ENCODE results near the gene PPP2R2D. TPM values are rescaled to one million over a fixed set of nuclear protein-coding genes. Genes with fewer than 3 reads are reported as not detected.

Gene PPP2R2D
- total RNA-seq, 1 donor from 2014 or later: 36.9 TPM

GRCh38 chr10:131892806-131893675, 7.8 kb upstream of the PPP2R2D start:
- H3K4me3 Mint-ChIP-seq (ENCODE audit: unreplicated experiment): no peak overlapping the region
- no peaks in the 10 kb centered on the region for H3K36me3 Mint-ChIP-seq (ENCODE audit: low read depth, unreplicated experiment)
- H3K27me3 Mint-ChIP-seq (ENCODE audit: unreplicated experiment): peaks cover 5% of the 10 kb centered on the region
- H3K27ac Mint-ChIP-seq (ENCODE audit: unreplicated experiment): no peak overlapping the region
- no peak for TF ChIP-seq CTCF (IDR thresholded peaks at IDR 0.05; ENCODE audit: unreplicated experiment)
- no peaks in the 10 kb centered on the region for H3K4me1 Mint-ChIP-seq (ENCODE audit: unreplicated experiment)
- DNase-seq (ENCODE audit: low spot score): no peak
- no peaks in the 10 kb centered on the region for H3K9me3 Mint-ChIP-seq (ENCODE audit: unreplicated experiment)

- Mint-ChIP-seq H3K4me3 (ENCODE audit: unreplicated experiment) (no peak overlapping the region), H3K4me1 (ENCODE audit: unreplicated experiment) (peaks cover 5% of the 10 kb centered on the region), H3K27ac (ENCODE audit: unreplicated experiment) (no peak overlapping the region), H3K36me3 (ENCODE audit: low read depth, unreplicated experiment) (no peaks in the 10 kb centered on the region), H3K9me3 (ENCODE audit: unreplicated experiment) (no peaks in the 10 kb centered on the region), H3K27me3 (ENCODE audit: unreplicated experiment) (peaks cover 5% of the 10 kb centered on the region)
- no peak for DNase-seq (ENCODE audit: low spot score)
- TF ChIP-seq CTCF (IDR thresholded peaks at IDR 0.05; ENCODE audit: unreplicated experiment): no peak
Observed at GRCh38 chr10:131895116-131895515, 5.7 kb upstream of the PPP2R2D start.

GRCh38 chr10:131896403-131896802, 4.4 kb upstream of the PPP2R2D start:
- no peaks in the 10 kb centered on the region for H3K9me3 Mint-ChIP-seq (ENCODE audit: unreplicated experiment)
- no peaks in the 10 kb centered on the region for H3K36me3 Mint-ChIP-seq (ENCODE audit: low read depth, unreplicated experiment)
- H3K4me3 Mint-ChIP-seq (ENCODE audit: unreplicated experiment): no peak overlapping the region
- TF ChIP-seq CTCF (IDR thresholded peaks at IDR 0.05; ENCODE audit: unreplicated experiment): no peak
- no peak overlapping the region for H3K27ac Mint-ChIP-seq (ENCODE audit: unreplicated experiment)
- H3K27me3 Mint-ChIP-seq (ENCODE audit: unreplicated experiment): peaks cover 5% of the 10 kb centered on the region
- DNase-seq (ENCODE audit: low spot score): no peak
- peaks cover 5% of the 10 kb centered on the region for H3K4me1 Mint-ChIP-seq (ENCODE audit: unreplicated experiment)

- peaks cover under 1% of the 10 kb centered on the region for H3K27me3 Mint-ChIP-seq (ENCODE audit: unreplicated experiment)
- H3K4me3 Mint-ChIP-seq (ENCODE audit: unreplicated experiment): no peak overlapping the region
- TF ChIP-seq CTCF (IDR thresholded peaks at IDR 0.05; ENCODE audit: unreplicated experiment): no peak
- DNase-seq (ENCODE audit: low spot score): no peak
- H3K27ac Mint-ChIP-seq (ENCODE audit: unreplicated experiment): no peak overlapping the region
- no peaks in the 10 kb centered on the region for H3K9me3 Mint-ChIP-seq (ENCODE audit: unreplicated experiment)
- H3K36me3 Mint-ChIP-seq (ENCODE audit: low read depth, unreplicated experiment): peaks cover 7% of the 10 kb centered on the region
- peaks cover 12% of the 10 kb centered on the region for H3K4me1 Mint-ChIP-seq (ENCODE audit: unreplicated experiment)
Observed at GRCh38 chr10:131897297-131897899, 3.4 kb upstream of the PPP2R2D start.

- peaks cover 13% of the 10 kb centered on the region for H3K4me1 Mint-ChIP-seq (ENCODE audit: unreplicated experiment)
- H3K27me3 Mint-ChIP-seq (ENCODE audit: unreplicated experiment): no peaks in the 10 kb centered on the region
Observed at GRCh38 chr10:131898061-131898460, 2.7 kb upstream of the PPP2R2D start.

More at GRCh38 chr10:131898061-131898460, 2.7 kb upstream of the PPP2R2D start:
- Mint-ChIP-seq H3K27ac (ENCODE audit: unreplicated experiment) (no peak overlapping the region), H3K9me3 (ENCODE audit: unreplicated experiment) (no peaks in the 10 kb centered on the region), H3K4me3 (ENCODE audit: unreplicated experiment) (no peak overlapping the region), H3K36me3 (ENCODE audit: low read depth, unreplicated experiment) (peaks cover 7% of the 10 kb centered on the region)
- TF ChIP-seq CTCF (IDR thresholded peaks at IDR 0.05; ENCODE audit: unreplicated experiment): no peak
- no peak for DNase-seq (ENCODE audit: low spot score)

All from endothelial cell (in vitro differentiated cells).